HG03045 (cell line): Measurements from ENCODE around the gene KLHL8.

ENCODE experiments used
- ATAC-seq: cut with Tn5 transposase; IDR thresholded peaks from one replicate; pipeline ENCODE4 v1.9.1; 2021; ENCODE audit warnings: mild to moderate bottlenecking, moderate library complexity; ENCODE audit not compliant: unreplicated experiment

Gene KLHL8

DNA sequence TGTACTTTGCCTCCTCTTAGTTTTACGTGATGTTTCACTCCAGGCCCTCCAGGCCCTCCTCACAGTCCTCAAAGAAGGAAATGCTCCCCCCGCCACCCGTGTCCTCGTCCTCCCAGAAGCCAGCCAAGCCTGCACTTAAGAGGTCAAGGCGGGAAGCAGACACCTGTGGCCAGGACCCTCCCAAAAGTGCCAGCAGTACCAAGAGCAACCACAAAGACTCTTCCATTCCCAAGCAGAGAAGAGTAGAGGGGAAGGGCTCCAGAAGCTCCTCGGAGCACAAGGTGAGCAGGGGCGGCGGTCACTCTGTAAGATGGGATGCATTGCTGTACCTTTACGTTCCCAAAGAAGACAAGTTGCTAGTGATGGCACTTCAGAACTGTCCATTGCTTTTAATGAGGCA, 94.4 kb downstream of the KLHL8 start:
- no peak for ATAC-seq

DNA sequence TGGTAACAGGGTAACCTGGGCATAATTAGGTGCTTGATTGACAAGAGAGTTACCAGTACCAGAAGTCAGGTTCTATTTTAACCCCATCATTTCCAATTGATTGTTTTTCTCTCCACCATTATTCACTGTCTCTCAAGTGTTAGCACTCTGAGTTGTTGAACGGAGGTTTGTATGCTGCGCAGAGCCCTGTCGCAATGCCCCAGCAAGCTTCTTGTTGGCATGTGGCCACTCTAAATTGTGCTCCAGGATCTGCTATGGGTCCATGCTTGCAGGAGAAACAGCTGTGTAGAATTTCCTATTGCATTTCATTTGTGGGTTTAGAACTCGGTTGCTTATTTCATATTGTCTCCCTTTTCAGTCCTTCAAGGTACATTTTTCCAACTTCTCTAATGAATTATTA, 98.2 kb downstream of the KLHL8 start:
- no peak for ATAC-seq

DNA sequence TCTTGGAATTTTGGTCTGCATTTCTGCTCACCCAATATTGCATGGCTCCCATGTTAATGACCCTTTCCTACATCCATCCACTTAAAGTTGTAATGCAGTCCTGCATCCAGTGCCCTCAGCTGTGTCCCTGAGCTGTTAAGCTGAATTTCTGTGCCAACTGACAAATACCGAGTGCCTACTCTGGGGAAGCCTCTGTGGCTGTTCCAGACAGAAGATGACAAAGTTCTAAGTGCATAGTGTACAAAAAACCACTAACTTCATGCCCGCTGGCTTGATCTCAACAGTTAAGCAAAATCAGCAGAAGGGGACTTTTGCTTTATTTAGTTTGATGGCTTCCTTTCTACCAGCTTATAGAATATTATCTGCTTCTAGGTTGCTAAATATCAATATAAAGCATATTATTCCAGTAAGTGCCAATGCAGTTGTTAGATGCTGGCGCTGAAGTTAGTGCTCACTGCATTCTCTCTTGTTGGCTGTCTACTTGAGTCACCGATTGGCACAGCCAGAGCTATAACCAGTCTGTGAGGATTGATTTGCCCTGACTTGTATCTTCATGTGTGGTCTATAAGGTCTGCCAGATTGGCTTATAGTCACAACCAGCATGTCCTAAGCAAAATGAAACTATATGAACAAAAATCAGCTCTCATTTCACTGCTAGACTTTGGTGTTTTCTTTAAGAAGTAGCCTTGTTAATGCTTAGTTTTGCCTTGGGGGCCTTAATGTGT, 98.9 kb downstream of the KLHL8 start:
- no peak for ATAC-seq

DNA sequence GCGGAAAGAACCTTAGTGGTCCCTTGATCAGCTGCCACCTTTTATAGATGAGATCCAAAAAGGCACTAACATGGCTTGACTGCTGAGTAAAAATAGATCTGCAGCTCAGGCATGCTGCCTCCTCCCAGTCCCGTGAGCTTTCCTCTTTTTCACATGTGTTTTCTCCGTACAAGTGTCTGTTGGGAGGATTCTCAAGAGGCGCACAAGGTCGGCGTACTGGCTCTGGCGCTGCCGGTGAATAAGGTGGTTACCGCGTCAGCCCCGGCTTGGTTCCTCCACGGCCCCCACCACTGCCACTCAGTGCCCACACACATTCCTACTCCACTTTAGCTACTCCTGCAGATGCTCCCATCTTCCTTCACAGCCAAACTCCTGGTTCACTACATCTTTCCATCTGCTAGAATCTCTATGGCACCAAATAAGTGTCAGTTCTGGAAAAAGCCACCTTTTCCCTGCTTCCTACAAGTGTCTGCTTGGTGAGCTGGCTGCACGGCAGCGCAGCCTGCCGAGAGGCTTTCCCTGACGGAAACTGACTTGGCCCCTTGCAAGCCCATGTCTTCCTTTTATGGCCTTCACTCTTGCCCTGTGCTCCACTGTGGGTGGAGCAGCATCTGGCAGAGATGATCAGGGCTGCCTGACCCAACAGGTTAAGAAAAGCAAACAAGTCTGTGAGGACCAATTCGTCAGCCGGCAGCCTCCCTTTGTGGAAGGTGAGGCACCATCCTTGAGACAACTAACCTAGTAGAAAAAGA, 99.8 kb downstream of the KLHL8 start:
- ATAC-seq, result no peak

DNA sequence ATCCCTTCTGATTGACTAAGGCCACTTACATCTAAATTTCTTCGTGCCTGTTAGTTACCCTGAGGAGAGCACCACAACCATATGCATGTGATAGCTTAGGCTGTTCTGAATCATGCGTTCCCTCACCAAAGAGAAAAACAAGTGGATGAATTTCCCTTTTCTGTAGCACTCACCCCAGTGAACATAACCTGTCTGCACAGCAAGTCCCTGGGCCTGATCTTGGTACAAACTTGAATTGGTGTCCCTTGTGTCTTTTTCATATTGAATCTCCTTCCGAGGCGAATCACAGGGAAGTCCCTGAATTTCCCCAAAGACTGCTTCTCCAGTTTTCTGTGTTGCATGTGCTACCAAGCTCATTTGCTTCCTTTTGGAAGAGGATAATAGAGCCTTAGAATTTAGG, 100.4 kb downstream of the KLHL8 start:
- no peak for ATAC-seq

DNA sequence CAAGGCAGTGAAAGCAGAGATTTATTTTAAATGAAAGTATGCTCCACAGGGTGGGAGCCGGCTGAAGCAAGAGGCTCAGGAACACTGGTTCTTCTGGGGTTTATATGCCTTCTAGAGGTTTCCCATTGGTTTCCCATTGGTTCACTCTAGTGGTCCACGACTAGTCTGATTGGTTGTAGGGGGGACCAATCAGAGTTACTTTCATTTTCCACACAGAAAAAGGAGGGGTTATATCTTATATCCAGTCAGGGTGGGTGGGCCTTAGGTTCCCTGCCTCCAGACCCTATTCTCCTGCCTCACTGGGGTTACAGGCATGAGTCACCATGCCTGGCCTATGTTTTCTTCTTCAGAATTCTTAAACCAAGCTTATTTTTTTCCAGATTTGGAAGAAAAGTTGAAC, 101.6 kb downstream of the KLHL8 start:
- ATAC-seq, result no peak

DNA sequence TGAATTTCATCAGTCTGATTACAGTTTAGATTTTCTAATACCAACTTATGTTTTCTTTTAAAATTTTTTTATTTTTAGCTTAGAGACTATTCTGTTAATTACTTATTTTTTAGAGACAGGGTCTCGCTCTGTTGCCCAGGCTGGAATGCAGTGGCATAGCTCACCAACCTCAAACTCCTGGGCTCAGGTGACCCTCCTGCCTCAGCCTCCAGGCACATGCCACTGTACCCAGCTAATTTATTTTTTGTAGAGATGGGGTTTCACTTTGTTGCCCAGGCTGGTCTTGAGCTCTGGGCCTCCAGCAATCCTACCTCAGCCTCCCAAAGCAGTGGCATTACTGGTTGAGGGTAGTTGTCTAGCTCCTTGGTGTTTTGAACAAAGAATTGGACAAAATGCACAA, 102.0 kb downstream of the KLHL8 start:
- no peak for ATAC-seq

DNA sequence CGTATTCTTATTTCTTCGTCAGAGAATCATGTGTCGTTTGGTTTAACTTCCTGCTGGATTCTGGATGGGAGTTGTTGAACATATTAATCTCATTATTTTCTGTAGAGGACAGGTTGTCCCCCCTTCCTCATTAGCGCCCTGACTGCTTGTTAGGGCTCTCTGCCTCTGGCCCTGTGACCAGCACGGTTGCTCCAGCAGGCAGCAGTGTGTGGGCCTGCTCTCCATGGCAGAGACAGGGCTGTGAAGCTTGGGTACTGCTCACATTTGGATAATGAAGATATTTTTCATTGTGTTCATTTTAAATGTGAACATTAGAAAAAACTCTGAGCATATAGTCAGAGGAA, 102.7 kb downstream of the KLHL8 start:
- ATAC-seq, result no peak

DNA sequence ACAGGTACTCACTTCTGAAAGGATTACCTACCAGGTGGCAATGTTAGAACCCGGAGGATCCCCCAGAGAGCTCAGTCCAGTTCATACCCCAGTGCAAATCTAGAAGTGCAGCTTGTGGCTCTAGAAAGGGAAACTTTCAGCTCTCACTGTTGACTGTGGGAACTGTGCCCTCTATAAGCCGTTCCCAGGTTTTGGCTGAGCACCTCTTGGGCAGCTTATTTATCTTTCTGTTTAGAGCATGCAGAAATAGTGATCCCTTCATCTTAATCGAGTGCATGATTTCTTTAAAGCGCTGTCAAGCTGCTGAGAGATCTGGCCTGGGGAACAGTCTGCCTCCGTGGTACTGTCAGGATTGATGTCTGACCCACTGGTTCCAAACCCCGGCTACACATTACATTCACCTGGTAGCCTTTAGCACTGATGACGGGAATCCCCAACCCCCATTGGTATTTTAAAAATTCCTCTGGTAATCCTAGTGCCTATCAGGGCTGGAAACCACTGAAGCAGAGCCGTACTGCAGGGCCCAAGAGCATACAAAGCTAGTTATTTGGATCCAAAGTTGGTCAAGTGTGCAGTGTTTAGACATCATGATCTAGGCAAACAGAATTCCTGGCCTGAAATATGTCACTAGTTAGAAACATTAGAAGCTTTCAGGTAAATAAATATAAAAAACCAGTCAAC, 103.2 kb downstream of the KLHL8 start:
- no peak for ATAC-seq

DNA sequence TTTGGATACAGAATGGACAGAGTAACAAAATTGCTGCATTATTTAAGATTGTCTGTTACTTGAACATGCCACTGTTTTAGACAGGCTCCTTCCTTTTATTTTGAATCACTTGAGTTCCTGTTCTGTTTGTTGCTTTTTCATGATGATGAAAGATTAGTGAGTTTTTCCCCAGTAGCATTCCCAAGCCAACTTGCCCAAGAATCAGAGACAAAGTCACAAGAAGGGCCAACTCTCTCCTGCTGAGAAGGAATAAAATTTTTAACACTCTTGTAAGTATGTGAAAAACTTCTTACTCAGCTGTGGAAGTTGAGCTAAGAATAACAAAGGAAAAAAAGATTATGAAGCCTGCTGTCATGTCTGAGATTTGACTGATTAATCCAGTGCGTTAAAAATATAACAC, 104.2 kb downstream of the KLHL8 start:
- no peak for ATAC-seq

DNA sequence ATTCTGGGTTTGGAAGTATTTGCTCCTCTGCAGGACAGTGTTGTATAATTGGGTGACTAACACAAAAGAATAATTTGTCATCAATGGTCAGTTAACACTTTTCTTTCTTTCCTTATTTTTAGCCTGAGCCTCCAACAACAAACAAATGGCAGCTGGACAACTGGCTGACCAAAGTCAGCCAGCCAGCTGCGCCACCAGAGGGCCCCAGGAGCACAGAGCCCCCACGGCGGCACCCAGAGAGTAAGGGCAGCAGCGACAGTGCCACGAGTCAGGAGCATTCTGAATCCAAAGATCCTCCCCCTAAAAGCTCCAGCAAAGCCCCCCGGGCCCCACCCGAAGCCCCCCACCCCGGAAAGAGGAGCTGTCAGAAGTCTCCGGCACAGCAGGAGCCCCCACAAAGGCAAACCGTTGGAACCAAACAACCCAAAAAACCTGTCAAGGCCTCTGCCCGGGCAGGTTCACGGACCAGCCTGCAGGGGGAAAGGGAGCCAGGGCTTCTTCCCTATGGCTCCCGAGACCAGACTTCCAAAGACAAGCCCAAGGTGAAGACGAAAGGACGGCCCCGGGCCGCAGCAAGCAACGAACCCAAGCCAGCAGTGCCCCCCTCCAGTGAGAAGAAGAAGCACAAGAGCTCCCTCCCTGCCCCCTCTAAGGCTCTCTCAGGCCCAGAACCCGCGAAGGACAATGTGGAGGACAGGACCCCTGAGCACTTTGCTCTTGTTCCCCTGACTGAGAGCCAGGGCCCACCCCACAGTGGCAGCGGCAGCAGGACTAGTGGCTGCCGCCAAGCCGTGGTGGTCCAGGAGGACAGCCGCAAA, 106.0 kb downstream of the KLHL8 start:
- no peak for ATAC-seq

DNA sequence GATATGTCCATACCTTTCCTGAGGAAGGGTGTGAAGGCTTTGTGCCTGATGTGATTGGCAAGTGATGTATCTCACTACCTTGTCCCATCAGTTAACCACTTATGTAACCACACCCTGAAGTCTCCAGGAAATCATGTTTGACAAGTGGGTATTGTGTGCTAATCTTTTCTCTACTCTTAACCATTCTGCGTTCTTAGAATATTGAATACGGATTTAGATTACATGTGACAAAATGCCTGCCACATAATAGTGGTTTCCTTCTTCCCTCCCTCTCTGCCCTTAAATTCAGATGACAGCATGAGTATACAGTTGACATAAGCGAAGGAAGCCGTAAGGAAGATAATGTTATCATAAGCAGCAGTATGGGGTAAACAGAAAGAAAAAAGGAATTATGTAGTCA, 108.4 kb downstream of the KLHL8 start:
- ATAC-seq, result no peak
